Measurements from ENCODE around the gene UROD.
"Not testable (repeated sequence)": the region's sequence is repeated elsewhere in the genome, so short reads cannot be mapped to it uniquely, and the experiment has no call there.

The UROD gene

DNA sequence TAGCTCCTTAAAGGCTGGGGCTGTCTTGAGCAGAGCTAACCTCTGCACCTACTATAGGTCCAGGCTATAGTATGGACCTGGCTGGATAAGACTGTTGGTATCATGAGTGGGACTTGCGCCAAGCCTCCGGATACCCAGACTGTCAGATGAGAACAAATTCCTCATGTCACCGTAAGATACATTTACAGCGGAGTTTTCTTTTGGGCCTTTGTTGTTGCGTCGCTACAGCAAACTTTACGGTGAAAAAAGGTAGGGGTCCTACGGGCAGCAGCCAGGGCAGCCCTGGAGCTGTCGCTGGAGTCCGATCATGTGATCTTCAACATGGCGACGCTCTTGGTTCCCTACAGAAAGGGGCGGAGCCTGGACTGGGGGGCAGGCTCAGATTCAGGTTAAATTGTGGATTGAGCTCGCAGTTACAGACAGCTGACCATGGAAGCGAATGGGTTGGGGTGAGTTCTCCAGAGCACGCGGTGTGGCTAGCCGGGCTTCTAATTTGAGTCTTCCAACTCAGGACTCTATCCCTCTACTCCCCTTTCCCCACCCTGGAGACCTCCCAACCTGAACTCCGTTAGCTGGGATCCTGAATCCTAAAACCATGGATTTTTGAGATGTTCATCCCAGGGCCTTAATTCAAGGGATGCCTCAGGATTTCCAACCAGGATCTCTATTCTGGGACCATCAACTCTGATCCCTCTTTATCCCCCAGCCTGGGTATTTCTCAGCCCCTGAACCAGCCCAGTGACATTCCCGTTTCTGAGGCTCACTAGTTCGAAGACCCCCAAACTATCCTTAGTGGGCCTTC is at the start of gene UROD:
Gene UROD, plus strand, starts transcription at position 418 of the 802 bp plus-strand sequence. Its CDS starts 12 bp downstream, at position 430.
- peak; percentile 97 for DNase-seq

DNA sequence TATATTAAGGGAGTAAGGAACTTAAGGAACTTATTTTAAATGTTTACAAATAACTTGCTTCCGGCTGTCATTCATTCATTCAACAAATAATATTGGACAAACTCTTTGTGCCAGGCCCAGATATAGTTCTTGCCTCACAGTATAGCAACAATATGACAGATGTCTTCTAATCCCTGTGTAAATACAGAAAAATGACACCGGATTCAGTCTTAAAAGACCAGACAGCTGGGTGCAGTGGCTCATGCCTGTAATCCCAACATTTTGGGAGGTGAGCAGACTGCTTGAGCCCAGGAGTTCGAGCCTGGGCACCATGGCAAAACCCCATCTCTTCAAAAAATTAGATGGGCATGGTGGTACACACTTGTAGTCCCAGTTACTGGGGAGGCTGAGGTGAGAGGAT is 49.3 kb upstream of the UROD start:
- DNase-seq: no peak

DNA sequence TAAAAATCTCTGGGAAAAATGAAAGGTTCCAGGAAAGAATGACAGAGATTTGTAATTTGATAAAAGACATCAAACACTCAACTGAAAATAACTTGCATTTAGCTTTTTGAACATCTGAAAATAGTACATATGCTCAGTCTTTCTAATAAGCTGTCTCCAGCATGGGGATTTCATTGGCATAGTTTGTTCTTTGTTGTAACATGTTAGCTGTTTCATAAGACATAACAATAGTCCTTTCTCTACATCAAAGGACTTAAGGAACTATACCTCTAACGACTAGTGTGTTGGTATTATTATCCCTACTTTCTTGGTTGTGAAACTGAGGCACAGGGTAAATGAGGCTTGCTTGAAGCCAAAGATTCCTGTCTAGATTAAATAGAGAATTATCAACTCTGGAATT is 47.7 kb upstream of the UROD start:
- no peak for DNase-seq

DNA sequence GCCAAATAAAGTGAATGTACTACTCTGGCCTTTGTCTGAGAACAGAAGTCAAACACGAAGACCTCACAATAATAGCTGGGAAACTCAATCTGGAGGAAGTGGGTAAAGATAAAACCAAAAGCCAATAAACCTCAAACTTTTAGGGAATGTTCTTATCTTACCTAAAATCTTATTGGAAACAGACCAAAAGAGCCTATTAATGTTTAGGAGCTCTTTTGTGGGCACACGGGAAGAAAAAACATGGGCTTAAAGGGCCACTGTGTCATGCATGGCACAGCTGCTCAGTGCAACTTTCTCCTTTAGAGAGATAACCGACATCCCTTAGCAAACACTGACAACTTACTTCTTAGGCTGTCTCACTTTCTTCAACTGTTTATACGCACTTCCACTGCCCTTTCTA is 41.7 kb upstream of the UROD start:
- no peak for DNase-seq

DNA sequence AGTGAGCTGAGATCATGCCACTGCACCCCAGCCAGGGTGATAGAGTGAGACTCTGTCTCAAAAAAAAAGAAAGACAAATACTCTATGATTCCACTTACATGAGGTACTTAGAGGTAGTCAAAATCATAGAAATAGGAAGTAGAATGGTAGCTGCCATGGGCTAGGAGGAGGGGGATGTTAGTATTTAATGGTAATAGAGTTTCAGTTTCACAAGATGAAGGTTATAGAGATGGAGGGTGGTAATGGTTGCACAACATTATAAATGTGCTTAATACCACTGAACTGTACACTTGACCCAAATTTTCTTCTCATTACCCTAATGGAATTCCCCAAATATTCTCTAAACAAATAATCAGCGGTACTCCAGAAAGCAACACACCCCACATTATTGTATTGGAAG is 38.4 kb upstream of the UROD start:
- no peak for DNase-seq

DNA sequence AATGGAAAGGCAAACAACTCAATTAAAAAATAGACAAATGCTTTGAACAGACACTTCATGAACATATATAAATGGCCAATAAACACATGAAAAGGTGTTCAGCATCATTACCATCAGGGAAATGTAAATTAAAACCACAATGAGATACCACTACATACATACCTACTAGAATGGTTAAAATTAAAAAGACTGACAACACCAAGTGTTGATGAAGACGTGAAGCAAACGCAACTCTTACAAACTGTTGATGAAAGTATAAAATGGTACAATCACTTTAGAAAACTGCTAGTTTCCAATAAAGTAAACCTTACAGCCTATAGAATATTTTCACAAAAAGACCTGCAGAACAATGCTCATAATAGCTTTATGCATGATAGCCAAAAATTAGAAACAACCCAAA is 35.8 kb upstream of the UROD start:
- no peak for DNase-seq

DNA sequence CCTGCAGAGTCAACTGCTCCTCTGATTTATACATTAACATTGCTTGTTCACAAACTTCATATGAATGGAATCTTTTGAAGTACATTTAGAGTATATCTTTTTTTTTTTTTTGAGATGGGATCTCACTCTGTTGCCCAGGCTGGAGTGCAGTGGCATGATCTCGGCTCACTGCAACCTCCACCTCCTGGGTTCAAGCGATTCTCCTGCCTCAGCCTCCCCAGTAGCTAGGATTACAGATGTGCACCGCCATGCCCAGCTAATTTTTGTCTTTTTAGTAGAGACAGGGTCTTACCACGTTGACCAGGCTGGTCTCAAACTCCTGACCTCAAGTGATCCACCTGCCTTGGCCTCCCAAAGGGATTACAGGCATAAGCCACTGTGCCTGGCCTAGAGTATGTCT is 34.7 kb upstream of the UROD start:
- DNase-seq: not testable (repeated sequence)

DNA sequence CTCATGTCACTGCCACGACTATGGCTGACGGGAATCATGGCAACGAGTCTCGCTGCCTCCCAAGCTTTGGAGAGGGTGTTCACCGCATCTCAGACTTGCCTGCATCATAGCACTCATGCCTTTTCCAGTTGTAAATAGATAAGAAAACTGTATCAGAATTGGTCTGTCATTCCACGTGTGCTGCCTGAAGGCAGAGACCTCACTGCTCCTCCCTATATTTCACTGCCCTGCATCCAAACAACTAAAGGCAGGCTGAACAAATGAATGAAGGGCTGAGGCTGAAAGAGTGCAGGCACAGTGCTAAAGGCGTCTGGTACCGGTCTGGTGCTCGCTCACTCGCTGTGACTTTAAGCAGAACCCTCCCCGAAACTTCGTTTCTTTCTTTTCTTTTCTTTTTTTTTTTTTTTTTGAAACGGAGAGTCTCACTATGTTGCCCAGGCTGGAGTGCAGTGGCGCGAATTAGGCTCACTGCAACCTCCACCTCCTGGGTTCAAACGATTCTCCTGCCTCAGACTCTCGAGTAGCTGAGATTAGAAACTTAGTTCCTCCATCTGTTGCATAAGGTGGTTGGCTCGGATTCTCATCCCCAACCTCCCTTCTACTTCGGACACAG is 26.2 kb upstream of the UROD start:
- DNase-seq: no peak

DNA sequence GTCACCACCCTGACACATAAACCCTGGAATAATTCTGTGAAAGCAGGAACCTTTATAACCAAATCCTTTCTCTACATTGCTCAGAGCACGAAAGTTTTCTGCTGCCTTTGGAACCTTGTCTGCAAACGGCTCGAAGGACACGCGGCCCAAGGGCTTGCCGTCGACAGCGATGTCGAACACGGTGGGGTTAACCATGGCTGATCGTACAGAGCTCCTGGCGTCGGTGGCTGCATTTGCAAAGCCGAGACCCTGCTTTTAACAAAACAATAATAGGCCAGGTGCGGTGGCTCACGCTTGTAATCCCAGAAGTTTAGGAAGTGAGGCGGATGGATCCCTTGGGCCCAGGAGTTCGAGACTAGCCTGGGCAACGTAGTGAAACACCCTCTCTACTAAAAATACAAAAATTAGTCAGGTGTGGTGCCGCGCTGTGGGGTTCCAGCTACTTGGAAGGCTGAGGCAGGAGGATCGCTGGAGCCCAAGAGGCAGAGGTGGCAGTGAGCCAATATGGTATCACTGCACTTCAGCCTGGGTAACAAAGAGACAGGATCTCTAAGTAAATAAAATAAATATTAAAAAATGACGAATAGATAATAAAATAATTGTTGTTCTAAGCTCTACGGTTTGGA is 23.4 kb upstream of the UROD start:
- DNase-seq: no peak

DNA sequence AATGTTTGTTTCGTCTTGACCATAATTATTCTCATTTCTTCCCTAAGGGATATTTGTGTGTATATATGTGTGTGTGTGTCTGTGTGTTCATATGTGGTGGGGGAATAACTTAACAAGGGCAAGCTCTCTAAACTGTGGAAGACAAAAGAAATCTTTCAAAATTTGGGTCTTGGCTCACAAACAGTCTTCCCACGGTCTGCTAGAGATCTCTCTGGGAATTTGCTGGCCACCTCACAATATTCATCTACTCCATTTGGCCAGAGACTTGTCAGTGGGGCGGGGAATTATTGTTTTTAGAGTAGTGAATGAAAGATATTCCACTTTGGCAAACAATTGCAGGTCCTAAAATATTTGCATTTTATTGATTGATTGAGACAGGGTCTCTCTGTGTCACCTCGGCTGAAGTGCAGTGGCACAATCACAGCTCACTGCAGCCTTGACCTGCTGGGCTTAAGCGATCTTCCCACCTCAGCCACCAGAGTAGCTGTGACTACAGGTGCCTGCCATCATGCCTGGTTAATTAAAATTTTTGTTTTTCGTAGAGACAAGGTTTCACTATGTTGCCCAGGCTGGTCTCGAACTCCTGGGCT is 17.6 kb upstream of the UROD start:
- DNase-seq: no peak

DNA sequence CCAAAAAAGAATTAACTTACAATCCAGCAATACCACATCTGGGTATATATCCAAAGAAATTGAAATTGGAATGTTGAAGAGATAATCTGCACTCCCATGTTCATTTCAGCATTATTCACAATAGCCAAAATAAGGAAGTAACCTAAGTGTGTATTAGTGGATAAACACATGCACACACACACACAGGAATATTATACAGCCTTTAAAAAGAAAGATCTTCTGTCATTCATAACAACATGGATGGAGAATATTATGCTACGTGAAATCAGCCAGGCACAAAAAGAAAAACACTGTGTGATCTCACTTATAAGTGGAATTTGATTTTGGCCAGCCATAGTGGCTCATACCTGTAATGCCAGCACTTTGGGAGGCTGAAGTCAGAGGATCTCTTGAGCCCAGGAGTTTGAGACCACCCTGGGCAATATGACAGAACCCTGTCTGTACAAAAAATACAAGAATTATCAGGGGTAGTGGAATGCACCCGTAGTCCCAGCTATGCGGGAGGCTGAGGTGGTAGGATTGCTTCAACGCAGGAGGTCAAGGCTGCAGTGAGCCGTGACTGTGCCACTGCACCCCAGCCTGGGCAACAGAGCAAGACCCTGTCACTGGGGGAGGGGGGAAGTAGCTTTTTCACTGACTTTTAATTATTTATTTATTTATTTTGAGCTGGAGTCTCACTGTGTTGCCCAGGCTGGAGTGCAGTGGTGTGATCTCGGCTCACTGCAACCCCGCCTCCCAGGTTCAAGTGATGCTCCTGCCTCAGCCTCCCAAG is 16.4 kb upstream of the UROD start:
- DNase-seq: no peak

DNA sequence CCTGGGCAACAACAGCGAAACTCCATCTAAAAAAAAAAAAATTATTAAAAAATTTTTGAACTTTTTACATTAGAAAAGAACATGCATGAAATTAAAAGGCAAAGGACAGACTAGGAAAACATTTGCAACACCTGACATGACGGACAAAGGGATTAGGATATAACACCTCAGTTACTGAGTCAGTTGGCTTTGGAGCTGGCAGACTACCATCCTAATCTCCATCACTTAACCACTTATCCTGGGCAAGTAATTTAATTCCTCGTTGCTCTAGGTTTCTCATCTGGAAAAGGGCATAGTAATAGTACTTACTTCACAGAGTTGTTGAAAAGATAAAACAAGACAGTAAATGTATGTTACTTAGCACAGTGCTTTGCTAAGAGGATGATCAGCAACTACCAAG is 12.8 kb upstream of the UROD start:
- no peak for DNase-seq

DNA sequence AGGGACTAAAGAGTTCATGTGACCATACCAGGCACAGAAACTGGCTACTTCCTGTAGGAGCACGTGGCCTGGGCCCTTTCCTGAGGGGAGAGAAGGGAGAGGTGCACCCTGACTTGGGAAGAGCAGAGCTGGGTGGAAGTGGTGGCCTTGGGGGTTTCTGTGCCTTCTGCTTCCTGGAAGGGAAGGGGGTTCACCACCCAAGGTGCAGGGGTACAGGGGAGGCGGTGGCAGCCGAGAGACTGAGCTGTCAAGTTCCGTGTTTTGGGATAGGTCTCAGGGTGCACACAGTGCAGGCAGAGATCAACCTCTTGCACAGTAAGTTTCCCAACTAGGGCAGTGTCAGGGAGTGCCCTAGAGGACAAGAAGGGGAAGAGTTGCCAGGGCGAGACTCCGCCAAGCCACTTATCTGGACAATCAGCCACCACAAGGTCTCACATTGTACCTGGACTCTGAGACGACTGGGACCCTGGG is 11.0 kb upstream of the UROD start:
- no peak for DNase-seq

DNA sequence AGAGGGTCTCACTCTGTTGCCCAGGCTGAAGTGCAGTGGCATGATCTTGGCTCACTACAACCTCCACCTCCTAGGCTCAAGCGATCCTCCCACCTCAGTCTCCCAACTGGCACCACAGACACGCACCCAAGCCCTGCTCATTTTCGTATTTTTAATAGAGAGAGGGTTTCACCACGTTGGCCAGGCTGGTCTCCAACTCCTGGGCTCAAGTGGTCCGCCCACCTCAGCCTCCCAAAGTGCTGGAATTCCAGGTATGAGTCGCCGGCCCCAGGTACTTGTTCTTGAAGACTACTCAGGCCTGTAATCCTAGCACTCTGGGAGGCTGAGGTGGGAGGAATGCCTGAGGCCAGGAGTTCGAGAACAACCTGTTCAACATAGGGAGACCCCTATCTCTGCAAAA is 10.5 kb upstream of the UROD start:
- DNase-seq: not testable (repeated sequence)

DNA sequence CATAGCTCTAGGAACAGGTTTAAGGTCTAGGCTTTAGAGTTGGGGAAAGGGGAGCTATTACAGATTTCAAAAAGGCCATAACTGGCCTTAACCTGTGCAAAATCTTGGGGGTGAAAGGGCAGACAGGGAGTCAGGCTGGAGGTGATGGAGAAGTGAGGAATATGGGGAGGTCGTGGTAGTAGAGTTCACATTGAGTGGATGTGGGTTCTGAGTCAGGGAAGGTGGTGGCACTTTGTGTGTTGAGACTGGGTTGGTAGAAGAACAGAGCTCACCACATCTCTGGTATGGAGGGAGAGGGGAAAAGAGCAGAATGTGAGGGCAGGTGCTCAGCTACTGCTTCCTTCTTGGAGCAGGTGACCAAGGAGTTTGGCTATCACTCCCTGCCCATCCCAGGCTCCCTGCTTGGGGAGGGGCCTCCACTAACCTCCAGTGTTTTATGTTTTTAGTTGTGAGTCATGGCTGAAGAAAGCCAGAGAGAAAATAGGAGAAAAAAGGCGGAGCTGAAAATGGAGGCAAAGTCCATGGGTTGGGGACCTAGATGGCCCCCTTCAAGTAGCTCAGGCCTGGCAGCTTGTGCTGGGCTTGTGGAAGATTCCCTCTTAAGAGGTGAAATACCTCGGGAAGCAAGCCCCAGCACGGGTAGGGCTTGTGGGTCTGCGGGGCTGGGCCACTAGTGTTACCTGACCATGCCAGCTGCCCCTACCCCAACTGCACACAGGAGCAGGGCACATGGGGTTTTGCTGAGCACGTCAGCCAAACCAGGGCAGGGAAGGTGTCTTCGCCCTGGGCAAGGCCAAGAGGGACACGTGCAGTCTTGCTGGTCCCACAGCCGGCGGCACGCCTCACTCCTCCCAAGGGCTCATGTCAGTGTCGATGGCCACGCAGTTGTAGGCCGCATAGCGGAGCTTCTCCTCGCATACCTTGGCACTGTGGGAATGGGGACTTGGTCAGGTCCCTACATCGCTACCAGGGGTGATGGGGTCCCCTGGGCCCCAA is 9.1 kb upstream of the UROD start:
- DNase-seq: no peak

DNA sequence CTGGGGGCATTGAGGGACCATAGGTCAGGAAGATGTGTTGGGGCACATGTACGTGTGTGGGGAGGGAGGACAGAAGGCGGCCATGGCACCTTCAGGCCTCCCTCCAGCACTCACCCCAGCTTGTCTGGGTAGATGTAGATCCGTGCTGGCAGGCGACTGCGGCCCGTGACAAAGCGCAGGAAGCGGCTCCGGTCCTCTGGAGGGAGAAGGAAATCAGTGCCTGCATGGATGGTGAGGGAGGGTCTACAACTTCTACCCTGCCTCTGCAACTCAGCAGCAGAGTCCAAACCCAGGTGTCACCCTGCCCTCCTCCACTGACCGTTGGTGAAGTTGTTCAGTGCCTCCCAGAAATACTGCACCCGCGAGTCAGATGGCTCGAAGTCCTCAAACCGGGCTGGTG is 8.3 kb upstream of the UROD start:
- DNase-seq: no peak

DNA sequence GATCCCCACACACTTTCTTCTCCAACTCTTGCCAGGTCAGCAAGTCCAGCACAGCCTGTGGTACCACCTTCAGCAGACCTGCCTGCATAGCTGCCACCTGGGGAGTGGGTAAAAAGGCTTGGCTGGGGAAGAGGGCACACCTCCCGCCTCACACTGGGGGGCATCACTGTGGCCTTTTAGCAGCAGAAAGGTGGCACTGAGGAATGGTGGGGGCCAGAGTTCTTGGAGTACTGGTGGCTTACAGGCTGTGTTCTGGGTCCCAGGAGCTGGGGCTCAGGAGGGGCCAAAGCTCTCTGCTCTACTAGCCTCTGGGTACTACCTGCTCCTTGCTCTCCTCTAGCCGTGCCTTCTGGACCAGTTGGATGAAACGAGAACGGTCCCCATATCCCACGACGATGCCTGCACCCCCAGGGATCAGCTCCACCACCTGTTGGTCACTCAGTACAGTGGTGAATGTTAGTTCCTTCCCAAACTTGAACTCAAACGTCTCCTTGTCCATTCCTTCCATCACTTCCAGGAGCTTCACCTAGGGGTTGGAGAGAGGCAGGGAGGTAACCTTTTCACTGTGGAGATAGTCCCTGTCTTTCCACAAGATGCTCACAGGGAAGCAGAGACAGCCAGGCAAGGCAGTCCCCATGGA is 7.7 kb upstream of the UROD start:
- DNase-seq: no peak

DNA sequence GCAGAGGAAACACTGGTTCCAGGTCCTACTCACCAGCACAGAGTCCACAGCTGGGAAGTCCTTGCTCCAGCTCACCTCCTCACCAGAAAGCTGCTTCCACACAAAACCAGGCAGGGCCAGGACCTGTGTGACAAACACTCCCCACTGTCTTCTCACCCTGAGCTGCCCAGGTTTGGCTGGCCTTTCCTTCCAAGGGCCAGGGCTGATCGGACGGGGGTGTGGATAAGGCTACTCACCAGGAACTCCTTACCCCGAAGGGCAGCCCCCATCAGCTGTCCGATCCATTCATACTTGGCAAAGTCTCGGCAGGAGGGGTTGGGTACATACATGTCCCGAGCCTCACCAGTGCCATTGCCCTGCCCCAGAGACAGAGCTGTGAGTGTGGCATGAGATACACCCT is 6.3 kb upstream of the UROD start:
- no peak for DNase-seq

DNA sequence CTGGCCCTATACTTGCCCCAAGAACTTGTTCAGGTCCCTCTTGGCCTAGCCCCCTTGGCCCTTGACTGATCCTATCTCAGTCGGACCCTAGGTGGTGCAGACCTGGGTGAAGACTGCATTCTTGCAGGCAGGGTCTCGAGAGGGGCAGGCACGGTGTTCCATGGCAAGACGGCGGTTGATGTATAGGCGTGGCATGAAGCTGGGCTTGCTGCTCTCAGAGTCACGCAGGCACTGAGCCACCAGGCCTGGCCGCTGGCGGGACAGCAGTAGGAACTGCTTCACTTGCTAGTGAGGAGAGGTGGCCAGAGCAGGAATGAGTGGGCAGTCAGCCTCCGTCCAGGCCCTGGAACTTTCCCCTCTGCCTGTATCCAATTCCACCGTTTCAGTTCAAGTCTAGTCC is 4.7 kb upstream of the UROD start:
- no peak for DNase-seq

DNA sequence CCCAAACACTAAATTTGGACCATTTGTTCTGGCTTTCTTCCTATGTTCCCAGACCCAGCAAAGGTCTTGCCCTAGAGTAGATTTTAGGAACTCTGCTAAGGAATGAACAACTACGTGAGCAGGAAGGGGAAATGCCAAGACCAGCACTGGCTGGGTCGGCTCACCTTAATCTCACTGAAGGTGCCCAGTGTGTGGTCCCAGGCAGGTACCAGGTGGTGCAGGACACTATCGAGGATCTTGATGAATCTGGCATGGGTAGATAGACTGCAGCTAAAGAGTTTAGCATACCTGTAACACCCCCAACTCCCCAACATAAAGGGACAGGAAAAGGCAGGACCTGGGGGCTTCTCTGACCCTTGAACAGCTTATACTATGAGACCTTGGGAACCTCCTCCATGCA is 4.0 kb upstream of the UROD start:
- no peak for DNase-seq

DNA sequence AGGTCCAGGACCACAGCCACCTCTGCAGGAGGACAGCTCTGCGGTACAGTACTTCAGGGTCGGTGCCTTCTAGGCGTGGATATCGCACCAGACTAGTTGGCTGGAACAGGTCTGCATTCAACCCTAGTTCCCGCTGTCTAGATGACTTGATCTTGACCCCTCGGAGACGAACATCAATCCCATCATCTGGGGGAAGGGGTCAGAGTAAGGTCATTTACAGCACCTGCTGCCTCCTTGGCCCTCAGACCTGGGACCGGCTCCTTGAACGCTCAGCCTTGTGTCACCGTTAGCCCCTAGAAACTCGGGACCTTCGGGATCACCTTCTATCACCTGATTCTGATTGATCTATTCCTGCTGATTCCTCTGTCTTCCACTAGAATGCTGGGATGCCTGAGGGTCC is 3.5 kb upstream of the UROD start:
- no peak for DNase-seq

All from HCEC 1CT (cell line).